NCI-H2227 (cell line): Measurements from ENCODE around the gene GBF1.
A peak's percentile ranks its signal among the peaks of the same experiment; 100 is the strongest.
"Not testable (repeated sequence)": the region's sequence is repeated elsewhere in the genome, so short reads cannot be mapped to it uniquely, and the experiment has no call there.

ENCODE experiments used
- DNase-seq: peaks from one replicate; lab custom pipeline; 2025; ENCODE audit not compliant: unreplicated experiment; lab: John Stamatoyannopoulos, UW

The GBF1 gene

DNA sequence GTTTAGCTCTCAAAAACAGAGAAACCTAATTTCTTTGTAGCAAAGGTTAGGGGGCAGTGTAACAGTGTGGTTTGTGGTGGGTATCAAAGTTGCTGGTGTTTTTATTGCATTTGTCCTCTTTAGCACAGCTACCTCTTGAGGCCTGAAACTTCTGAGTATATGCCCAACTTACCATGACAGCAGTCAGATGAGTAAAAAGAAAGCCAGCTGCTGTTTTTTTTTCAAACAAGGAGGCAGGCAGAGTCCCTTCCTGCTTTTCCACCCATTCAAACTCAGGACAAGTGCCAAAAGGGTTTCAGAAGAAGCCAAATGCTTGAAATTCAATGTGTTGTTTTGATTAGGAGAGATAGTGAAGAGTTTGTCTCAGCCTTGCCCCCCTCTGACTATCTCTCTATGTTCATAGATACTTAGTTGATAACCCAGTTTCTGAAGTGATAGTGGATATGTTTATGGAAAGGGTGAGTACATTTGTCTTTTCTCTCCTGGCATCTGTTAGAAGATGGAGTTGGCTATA, 23.1 kb downstream of the GBF1 start:
- no peak for DNase-seq

DNA sequence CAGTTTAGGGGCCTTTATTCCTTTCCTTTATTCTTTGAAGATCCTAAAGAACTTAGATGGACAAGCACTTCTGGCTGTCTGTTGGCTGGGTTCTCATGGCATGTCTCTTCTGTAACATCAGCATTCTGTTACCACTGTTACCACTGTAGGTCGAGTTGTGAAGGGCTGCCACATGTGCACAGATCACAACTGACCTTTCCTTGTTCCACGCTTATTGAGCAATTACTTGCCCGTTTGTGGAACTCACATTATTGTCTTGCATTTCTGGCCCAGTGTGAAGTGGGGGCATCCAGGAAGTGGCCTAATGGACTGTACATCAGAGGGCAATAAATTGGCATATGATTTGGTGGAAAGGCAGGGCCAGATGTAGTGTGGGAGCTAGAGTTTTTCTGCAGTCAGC, 23.7 kb downstream of the GBF1 start:
- DNase-seq: no peak

DNA sequence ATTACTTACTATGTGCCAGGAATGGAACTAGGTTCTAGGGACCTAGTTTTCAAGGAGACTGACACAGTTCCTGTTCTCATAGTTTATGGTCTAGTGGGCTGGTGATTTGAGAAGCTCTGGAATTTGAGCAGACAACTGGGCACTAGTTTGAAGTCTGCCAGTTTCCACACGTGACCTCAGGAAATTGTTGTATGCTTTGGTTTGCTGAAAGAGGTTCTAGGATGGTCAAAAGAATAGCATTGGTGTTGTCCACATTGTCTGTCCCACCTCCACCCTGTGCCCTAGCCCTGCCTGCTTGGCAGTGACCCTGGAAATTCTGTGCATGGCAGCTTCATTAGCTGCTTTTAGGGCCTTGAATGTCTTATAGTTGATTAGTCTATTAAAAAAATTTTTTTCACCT, 28.7 kb downstream of the GBF1 start:
- DNase-seq: no peak

DNA sequence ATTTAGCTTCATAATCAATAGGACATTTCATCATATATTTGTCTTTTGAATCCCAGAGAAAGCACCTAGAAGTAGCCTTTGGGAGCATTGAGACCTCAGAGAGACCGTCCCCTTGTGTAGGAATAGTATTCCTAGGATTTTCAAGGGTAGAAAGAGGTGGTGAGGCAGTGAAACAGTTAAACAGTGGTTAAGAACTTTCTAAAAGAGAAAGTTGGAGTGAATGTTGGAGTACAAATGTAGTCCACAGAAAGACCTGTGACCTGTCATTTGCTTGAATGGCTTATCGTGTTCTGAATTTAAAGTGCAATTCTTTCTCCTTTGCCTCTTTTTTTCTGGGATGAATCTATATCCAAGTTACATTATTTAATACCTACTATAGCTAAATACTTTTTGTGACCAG, 30.0 kb downstream of the GBF1 start:
- no peak for DNase-seq

DNA sequence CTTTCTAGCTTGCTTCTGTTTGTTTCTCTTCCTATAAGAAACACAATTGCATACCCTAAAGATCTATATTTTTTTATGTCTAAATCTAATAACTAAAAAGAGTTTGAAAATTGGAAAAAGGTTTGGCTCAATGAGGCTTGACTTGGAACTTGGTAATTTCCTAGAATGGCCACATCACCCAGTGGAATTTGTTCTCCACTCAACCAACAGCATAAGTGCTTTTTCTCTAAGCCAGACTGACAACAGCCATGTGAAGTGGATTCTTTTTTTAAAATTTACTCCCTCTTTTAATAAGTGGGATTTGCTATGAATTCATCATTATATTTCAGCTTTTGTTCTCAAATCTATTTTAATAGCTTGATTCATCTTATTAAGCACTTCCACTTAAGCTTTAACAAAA, 33.8 kb downstream of the GBF1 start:
- no peak for DNase-seq

DNA sequence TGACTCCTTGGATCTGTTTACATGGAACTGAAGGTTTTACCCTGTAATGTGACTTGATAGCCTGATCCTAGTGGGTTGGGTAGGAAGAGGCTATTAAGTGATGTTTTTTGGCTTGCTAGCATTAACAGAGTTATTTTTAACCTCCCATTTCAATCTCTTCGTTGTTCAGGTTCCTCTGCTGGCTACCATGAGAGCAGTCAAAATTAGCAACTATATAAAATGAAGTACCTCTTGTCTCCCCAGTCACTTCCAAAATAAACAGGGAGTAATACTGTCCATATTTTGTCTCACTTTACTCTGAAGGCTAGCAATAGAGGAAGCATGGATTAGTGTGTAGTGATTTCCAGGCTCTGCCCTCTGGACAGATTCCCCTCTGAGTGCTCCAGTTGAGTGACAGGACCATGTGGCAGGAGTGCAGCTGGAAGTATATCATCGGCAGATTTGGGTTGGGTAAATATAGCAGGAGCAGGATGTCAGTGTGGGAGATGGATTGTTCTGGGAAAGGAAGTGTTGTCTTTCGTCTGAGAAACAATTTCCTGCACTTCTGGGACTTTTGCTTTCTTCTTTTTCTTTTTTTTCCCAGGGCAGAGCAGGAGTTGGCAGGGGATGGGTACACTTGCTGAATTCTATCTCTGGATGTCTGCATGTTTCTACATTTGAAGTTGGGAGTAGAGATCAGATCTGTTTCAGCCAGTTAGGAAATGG, 35.2 kb downstream of the GBF1 start:
- DNase-seq: peak; percentile 9

DNA sequence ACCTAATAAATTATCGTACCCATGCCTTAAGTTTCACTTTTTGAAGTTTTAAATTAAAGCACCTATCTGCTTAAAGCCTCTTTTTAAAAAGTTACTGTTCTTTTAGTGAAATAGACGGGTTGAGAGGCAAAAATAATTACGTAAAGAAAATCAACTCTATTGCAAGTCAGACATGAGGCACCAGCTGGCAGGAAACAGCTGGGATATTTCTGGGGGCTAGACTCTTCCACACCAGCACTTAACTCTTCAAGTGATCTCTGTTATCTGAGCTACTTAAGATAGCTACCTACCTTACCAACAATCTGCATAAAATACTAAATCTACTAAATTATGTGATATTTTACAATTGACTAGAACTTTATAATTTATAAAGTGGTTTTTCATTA, 35.8 kb downstream of the GBF1 start:
- DNase-seq: no peak

DNA sequence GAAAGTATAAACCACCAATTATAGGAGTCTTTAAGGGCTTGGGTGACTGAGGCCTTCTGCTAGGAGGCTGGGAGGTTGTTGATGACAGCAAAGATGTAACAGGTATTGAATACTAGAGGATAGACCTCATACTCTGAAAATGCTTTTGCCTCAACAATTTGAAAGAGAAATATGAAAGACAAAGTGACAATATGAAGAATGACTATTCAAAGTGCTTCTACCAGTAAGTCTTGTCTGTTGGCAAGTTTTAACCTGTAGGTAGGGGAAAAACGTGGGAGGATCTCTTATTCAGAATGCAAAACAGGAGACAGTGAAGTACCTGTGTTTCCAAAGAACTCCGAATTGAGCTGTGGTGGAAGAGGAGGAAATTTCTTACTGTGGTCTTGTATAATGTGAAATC, 38.2 kb downstream of the GBF1 start:
- DNase-seq: no peak

DNA sequence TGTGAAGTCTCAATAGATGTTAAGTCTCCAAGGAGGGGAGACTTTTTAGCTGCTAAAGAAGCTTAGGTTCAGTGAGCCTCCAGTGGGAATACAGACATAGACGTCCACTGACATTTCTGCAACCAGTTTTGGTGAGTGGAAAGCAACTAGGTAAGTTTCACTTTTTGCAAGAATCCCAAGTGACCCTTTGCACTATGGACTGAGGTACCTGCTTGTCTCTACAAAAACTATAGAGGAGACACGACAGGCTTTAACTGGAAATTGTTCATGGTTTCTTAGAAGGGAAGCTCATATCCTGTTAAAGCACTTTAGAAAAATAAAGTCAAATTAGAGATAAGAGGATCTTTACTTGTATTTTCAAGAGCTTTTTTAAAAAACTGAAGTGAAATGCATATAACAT, 38.6 kb downstream of the GBF1 start:
- DNase-seq: no peak

DNA sequence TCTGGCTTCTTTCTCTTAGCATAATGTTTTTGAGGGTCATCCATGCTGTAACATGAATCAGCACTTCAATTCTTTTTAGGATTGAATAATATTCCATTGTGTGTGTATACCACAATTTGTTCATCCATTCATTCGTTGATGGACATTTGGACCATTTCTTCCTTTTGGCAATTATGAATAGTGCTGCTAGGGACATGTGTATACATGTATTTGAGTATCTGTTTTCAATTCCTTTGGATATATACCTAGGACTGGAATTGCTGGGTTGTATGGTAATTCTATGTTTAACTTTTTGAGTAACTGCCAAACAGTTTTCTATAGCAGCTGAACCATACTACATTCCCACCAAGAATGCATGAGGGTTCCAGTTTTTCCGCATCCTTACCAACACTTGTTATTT, 39.2 kb downstream of the GBF1 start:
- no peak for DNase-seq

DNA sequence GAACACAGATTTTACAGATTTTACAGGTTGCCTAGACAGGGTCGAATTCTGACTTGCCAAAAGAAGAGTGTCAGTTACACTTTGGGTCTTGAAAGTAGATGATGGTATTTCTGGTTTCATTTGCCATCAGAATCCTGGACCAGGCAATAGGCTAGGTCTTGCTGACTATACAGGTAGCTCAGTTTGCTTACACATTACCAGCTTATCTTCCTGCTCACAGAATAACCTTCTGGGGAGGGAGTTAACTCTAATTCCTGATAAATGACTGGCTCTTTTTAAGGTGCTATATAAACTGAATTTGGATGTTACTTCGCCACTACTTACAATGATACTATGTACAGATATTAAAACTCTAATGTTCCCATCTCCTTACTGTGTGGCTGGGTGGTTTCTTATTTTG, 39.8 kb downstream of the GBF1 start:
- no peak for DNase-seq

DNA sequence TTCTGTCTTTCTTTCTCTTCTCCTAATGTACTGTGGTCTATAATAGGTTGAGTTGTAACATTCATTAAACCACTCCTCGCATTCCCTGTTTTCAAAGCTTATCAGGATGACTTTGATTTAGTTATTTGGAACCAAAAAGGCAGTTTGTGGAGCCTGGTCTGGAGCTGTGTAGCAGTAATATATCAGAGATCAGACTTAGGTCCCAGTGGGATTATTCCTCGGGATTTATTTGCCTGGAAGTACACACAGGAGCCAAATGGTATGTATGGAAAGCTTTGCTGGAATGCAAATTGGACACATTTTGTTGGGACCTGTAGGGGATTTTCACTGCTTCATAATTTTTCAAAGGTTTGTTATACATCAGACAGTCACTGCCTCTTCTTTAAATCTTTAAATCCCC, 40.9 kb downstream of the GBF1 start:
- DNase-seq: no peak

DNA sequence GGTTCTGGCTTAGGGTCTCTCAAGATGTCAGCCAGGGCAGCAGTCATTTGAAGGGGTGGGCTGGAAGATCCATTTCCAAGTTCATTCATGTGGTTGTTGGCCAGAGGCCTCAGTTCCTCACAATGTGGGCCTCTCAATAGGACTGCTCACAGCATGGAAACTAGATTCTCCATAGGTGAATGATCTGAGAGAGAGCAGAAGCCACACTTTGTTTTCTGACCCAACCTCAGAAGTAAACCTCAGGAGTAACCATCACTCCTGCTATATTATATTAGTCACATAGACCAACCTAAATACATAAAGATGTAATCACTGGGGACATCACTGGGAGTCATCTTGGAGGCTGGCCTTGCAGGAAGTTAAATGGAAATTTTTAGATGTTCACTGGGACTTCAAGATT, 42.2 kb downstream of the GBF1 start:
- DNase-seq: no peak

DNA sequence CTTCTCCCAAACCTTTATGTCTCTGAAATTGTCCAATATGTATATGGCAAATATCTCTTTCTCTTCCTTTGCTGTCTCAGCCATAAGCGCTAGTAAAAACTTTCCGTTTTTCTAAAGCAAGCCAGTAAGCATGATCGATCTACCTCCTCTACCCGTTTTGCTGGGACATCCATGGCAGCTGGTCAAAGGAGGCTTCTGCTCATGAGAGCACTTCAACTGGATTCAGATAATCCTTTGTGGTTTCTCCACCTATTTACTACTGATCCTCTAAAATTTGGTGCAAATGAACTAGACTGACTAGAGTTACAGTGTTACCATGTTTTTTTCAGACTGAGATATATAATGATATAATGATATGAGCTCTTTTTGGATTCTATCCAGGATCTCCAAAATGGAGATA, 42.7 kb downstream of the GBF1 start:
- DNase-seq: no peak

DNA sequence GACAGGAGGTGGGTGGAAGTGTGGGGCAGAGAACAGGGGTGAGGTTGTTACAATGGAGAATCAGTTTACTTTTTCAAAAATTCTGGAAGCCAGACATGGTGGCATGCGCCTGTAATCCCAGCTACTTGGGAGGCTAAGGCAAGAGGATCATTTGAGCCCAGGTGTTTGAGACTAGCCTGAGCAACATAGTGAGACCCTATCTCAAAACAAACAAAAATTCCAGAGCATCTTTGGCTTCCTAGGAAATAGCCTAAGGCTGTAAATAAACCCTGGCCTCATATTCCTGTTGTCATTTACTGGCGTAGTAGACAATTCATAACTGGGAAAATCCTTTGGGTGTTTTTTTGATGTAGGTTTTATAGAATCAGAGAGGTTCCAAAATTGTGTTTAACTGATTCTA, 44.0 kb downstream of the GBF1 start:
- no peak for DNase-seq

DNA sequence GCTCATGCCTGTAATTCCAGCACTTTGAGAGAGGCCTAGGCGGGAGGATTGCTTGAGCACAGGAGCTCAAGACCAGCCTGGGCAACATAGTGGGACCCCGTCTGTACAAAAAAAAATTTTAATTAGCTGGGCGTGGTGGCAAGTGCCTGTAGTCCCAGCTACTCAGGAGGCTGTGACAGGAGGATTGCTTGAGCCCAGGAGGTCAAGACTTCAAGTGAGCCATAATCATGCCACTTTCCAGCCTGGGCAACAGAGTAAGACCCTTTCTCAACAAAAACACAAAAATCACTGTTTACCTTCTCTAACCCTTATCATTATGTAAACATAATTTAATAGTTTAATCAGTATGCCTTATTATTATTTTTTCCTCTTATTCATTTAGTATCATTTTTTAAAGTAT, 44.5 kb downstream of the GBF1 start:
- DNase-seq: no peak

DNA sequence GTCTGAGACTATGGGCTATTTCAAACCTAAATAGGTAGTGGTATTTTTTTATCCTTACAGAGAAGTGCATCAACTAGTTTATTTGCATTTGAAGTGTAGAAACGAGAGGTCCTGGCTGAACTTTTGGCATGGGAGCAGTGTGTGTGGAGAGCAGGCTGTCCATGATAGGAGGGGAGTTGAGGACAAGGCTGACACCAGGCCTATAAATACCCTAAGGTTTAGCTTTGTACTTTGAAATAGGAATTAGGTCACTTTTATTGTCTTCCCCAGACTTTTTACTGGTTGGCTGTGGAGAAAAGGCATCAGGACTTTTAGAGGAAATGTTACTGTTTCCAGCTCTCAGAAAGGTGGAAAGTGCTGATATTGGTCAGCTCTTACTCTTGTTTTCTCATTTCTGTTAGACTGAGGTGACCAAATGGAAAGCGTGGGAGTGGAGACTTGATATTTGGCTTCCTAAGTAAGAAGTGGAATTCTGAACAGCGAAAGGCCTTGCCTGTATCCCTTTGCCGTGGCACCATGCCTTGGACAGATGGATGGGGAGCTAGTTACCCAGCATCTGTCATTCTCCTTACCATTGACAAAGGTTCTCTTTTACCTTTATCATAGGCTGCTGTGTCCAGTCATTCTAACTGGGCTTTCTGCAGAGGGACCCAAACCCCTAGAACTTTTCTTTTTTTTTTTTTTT, 46.0 kb downstream of the GBF1 start:
- no peak for DNase-seq

DNA sequence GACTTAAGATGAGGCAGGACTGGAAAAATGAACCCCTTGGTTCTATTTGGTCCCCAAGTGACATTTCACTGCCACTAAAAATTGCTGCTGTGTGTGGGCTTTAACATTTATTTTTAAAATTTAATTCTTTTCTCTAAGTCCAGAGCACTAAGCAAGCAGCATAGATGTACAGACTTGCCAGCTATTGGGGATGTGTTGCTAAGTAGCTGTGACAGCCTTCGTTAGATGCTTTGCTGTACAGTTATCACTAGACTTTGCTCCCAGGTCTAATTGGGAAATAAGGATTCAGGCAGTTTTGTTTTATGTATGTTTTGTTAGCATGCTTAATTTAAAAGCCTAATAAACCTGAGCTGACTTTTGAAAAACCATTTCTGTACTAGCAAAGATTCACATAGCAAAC, 51.8 kb downstream of the GBF1 start:
- DNase-seq: no peak

DNA sequence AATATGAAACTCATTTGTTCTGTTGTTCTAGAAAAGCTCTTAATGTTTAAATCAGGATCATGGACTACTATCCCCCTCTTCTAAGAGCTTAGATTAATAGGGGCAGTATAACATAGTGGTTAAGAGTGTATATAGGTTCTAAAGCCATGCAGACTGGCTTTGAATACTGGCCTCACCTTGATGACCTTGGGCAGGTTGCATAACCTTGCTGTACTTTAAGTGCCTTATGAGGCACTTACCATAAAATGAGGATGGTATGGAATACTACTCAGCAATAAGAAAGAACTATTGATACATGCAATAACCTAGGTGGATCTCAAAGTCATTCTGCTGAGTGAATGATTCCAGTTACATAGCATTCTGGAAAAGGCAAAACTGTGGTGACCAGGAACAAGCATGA, 53.6 kb downstream of the GBF1 start:
- no peak for DNase-seq

DNA sequence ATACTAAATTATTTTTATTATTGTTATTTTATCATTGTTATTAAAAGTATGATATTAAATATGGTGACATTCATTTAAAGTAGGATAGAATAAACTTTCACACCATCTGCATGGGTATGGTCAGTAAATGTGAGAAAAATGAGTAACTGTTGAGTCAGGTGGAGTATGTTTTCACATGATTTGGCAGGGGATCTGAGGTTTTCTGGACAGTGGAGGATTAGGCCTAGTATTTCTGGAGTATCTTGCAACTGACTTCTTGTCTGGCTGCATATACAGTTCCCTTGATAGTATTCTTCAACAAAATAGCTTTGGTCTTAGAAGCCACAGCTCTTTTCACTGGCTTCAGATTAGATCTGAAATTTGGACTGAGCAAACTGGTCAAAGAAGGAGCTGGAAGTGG, 54.5 kb downstream of the GBF1 start:
- DNase-seq: no peak

DNA sequence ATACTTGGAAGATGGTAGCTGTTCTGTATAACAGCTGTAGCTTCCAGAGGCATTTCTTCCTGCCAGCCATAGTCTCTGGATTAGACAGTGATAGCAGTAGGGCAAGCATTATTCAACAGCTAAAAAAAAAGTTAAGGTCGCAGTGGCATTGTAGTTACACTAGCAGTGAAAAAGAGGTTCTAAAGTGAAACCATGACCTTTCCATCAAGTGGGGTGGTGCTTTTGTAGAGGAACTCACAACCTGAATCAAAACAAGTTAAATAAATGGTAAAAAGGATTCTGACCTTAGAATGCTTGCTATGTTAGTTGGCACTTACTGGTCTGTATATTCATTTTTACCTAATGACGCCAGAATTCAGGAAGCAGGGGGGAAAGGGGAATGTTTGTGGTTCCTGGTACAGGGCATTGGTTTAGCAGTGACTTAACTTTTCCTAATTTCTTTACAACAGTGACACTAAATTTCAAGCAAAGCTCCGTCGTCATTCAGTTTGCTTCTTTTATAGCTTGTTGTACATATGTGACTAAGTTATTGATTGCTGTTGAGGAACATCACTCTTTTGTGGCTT, 55.0 kb downstream of the GBF1 start:
- DNase-seq: no peak

DNA sequence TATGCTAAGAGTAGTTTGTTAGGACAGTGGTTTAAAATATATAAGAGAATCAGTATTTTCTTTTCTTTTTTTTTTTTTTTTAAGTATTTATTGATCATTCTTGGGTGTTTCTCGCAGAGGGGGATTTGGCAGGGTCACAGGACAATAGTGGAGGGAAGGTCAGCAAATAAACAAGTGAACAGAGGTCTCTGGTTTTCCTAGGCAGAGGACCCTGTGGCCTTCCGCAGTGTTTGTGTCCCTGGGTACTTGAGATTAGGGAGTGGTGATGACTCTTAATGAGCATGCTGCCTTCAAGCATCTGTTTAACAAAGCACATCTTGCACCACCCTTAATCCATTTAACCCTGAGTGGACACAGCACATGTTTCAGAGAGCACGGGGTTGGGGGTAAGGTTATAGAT, 55.6 kb downstream of the GBF1 start:
- not testable (repeated sequence) for DNase-seq

DNA sequence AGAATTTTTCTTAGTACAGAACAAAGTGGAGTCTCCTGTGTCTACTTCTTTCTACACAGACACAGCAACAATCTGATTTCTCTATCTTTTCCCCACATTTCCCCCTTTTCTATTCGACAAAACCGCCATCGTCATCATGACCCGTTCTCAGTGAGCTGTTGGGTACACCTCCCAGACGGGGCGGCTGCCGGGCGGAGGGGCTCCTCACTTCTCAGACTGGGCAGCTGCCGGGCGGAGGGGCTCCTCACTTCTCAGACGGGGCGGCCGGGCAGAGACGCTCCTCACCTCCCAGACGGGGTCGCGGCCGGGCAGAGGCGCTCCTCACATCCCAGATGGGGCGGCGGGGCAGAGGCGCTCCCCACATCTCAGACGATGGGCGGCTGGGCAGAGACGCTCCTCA, 56.0 kb downstream of the GBF1 start:
- DNase-seq: not testable (repeated sequence)
